22Rv1 (cell line): ENCODE measurements around the gene RAB11A.

Experiments used
- H3K27ac ChIP-seq: fragments of 450-650 bp; 2 replicates; pipeline ENCODE4 v1.5.1; 2017
- CTCF ChIP-seq: fragments of 450-650 bp; IDR thresholded peaks from 2 replicates; pipeline ENCODE4 v1.5.1; 2017; ENCODE audit warnings: mild to moderate bottlenecking
- ZFX ChIP-seq: fragments of 450-650 bp; IDR thresholded peaks from 2 replicates; pipeline ENCODE4 v1.6.1; 2017; ENCODE audit warnings: antibody characterized with exemption, borderline replicate concordance

The RAB11A gene

DNA sequence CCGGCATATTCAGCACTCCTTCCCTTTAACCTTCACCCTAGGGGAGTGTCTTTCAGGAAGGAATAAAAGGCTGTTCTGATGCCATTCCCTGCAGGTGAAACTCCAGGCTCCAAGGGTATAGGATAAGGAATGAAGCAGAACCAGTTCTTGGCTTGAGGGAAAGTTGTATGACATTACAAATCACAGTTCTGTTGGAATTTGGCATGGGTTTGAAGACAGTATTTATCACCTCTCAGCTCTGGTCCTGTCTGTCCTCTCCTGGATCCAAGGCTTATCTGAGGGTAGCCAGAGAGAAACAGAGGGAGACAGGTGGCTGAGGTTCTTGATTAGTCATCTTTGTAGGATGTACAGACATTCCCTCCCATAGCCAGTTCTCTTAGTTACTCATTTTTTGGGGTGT, 37.1 kb downstream of the RAB11A start:
- TF ChIP-seq ZFX (no peak), CTCF (no peak)

DNA sequence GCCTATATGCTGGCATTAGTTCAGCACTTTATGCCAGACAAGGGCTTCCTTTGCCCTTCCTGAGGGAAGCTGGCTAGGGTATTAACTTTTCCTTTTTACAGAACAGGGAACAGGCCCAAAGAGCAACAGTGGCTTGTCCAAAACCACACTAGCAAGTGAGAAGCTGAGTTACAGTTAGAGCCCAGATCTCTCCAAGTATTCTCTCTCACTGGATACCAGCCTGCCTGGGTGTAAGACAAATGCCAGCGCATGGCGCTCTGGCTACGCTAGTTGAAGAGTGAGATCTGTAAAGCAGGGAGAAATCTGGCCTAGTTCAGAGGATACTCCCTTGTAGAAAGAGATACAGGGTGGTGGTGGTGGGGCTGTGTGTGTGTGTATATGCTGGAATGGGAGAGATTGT, 38.4 kb downstream of the RAB11A start:
- no peak for TF ChIP-seq ZFX

More for the DNA sequence above, 37.1 kb downstream of the RAB11A start:
- no peak overlapping the region for H3K27ac ChIP-seq

GRCh38 chr15:65908876-65909275, 39.6 kb downstream of the RAB11A start:
- TF ChIP-seq CTCF: no peak
- no peak for TF ChIP-seq ZFX
- no peak overlapping the region for H3K27ac ChIP-seq

More for the DNA sequence above, 38.4 kb downstream of the RAB11A start:
- H3K27ac ChIP-seq: no peak overlapping the region

- no peak overlapping the region for H3K27ac ChIP-seq
Measured at GRCh38 chr15:65909831-65910230, 40.5 kb downstream of the RAB11A start.

DNA sequence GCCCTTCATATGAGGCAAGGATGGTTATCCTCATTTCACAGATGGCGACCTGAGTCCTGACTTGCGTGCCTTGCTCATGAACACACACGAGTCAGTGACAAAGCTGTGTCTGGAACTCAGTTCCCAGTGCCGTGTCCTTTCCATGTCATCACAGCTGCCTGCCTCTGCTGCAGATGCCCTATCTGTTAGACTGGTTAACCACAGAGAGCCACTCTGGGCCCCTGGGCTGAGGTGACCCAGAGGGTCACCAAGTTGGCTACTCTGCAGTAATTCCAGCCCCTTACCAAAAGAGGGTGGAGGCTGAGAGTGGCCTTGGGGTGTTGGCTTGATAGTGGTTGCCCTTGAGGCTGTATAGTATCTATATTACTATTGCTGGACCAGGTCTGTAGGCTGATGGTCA, 41.0 kb downstream of the RAB11A start:
- H3K27ac ChIP-seq: no peak overlapping the region
- TF ChIP-seq ZFX: no peak
- no peak for TF ChIP-seq CTCF

More at GRCh38 chr15:65909831-65910230, 40.5 kb downstream of the RAB11A start:
- TF ChIP-seq CTCF (no peak), ZFX (no peak)

DNA sequence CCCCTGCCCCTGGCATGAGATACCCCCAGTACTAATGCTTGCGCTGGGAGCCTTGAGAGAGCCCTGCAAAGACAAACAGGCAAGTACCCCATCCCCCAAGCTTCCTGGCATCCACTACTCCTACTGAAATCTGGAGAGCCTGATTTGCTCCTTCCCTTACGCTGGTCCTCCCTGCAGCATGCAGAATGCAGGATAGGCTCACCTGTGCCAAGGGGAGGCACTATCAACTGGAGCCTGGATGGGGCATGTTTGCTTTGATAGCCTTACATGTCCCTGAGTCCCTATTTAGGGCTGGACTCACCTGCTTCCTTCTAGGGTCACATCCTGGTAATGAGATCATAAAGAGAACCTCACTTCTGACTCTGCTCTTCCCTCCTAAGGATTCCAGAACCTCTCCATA, 42.9 kb downstream of the RAB11A start:
- TF ChIP-seq ZFX: no peak
- TF ChIP-seq CTCF: no peak

GRCh38 chr15:65913631-65914199, 44.4 kb downstream of the RAB11A start:
- H3K27ac ChIP-seq: no peak overlapping the region
- TF ChIP-seq ZFX (no peak), CTCF (no peak)

More for the DNA sequence above, 42.9 kb downstream of the RAB11A start:
- H3K27ac ChIP-seq: no peak overlapping the region

- no peak for TF ChIP-seq CTCF
- no peak for TF ChIP-seq ZFX
- H3K27ac ChIP-seq: no peak overlapping the region
Measured at GRCh38 chr15:65914386-65914785, 45.1 kb downstream of the RAB11A start.
